SH-SY5Y (cell line): ENCODE measurements around the gene PPARD.

Experiments
- GATA2 ChIP-seq: IDR thresholded peaks from 2 replicates; pipeline ENCODE4 v1.6.1; 2011; ENCODE audit warnings: mild to moderate bottlenecking, low read depth, low read length
- GATA3 ChIP-seq: IDR thresholded peaks from 2 replicates; pipeline ENCODE4 v1.6.1; 2011; ENCODE audit warnings: low read depth, mild to moderate bottlenecking, low read length, moderate library complexity

GRCh38 chr6:35302604-35303241 lies 39.6 kb upstream of the PPARD start:
- TF ChIP-seq GATA2 (no peak), GATA3 (no peak)
